ENCODE measurements around the gene FAS.

FAS gene

GRCh38 chr10:88990384-88991160 is at the start of gene FAS:
TSS of gene FAS (plus strand) at chr10:88990798. CDS start at chr10:88990877, 79 bp downstream.
- DNase-seq, result peak; percentile 78

DNA sequence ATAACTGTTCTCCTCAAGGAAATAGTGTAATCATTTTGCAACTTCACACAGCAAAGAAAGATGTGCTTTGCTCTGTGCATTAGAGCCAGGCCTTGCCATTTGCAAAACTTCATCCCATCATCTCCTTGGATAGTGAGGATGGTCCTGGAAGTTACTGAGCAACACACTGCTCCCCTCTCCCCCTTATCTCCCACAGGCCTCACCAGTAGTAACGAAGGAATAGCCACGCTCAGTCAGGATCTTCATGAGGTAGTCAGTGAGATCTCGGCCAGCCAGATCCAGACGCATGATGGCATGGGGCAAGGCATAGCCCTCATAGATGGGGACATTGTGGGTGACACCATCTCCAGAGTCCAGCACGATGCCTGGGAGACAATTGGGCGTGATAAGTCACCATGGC is 49.6 kb upstream of the FAS start:
- DNase-seq, result no peak

- DNase-seq, result no peak
Observed at GRCh38 chr10:88943778-88944177, 46.8 kb upstream of the FAS start.

- DNase-seq, result no peak
Observed at GRCh38 chr10:88944813-88945212, 45.8 kb upstream of the FAS start.

DNA sequence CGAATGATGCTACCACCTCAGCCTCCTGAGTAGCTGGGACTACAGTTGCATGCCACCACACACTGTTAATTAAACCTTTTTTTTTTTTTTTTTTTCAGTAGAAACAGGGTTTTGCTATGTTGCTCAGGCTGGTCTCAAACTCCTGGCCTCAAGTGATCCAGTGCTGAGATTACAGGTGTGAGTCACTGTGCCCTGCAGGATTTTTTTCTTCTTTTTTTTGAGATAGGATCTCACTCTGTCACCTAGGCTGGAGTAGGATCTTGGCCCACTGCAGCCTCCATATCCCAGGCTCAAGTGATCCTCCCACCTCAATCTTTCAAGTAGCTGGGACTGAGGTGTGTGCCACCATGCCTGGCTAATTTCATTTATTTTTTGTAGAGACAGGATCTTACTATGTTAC is 44.4 kb upstream of the FAS start:
- DNase-seq, result no peak

GRCh38 chr10:88946965-88947590 is 43.5 kb upstream of the FAS start:
- DNase-seq, result no peak

DNA sequence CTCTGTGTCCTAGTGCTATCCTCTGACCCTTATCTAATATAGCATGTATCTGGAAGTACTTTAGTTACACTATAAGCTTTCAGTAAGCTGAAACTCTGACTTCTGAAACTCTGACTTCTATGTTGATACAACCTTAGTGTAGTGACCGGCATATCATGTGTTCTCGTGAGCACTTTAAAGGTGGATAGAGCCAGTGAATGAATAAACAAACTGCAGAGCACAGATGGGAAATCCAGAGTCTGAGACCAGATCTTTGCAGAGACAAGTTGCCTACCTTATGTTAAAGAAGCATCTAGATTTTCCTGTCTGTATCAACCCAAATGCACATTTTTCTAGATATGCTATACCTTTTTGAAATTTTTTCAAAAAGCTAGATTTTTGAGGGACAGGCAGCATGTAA is 41.5 kb upstream of the FAS start:
- DNase-seq, result no peak

DNA sequence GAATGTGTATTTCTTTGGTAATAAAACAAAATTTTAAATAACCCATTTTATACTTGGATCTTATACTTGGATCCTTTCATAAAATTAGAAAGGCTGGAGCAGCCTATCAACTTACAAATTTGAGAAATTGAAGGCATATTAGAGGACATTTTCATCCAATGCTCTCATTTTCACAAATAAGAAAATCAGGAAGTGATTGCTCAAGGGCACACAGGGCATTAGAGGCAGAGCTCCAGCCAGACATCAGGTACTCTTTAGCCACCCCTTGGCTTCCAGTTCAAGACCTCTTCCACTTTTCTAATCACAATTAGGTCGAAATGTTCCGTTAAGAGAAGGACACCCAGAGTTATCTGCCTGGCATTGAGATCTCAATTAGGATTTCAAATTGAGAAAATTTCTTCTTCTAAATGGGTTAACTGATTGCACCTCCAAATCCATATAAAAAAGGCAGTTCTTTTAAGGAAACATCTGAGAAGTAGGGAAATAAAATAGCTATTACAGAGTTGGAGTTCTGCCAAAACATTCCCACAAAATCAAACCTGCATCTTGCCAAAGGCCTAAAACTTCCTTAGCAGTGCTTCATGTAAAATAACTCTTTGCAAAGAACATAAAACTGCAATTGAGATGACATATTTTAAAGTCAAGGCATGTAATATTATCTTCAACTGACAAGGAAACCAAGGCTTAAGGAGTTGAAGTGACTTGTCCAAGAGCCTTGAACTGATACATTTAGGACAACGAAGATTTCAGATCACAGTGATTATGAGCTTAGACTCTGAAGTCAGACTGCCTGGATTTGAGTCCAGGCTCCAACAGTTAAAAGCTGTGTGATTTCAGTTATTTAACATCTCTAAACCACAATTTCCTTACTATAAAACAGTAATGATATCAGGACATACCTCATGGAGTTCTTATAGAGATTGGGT is 40.4 kb upstream of the FAS start:
- DNase-seq, result no peak

GRCh38 chr10:88952647-88953111 is 37.9 kb upstream of the FAS start, which contains the start of gene ACTA2:
TSS of gene ACTA2 (minus strand) at chr10:88952773. CDS start at chr10:88948930, 3,843 bp downstream.
- no peak for DNase-seq

DNA sequence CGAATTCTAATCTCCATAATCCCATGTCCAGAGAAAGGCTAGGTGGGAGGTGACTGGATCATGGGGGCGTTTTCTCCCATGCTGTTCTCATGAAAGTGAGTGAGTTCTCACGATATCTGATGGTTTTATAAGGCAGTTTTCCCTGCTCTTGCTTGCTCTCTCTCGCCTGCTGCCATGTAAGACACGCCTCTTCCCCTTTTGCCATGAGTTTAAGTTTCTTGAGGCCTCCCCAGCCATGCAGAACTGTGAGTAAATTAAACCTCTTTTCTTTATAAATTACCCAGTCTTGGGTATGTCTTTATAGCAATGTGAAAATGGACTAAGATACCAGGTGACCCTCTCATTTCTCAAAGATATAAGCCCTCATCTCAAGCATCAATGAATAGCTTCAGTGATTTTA is 36.9 kb upstream of the FAS start:
- DNase-seq, result no peak

GRCh38 chr10:88954458-88955083 is 36.0 kb upstream of the FAS start:
- DNase-seq, result no peak

GRCh38 chr10:88957381-88957780 is 33.2 kb upstream of the FAS start:
- no peak for DNase-seq

DNA sequence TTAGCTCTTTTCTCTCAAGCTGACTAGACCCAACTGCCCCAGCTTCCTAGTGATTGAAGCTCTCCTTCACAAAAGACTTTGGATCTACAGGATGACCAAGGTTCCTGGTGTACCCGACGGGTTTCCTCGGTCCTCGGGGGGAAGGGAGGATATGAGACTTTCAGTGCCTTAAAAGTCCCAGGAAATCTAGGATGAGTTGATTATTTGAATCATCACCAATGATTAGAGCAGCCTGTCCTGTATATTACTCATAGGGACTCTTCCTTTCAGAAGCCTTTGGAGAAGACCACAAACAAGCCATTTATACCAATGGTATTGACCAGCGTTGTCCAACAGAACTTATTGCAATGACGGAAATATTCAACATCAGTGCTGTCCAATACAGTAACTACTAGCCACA is 31.9 kb upstream of the FAS start:
- no peak for DNase-seq

DNA sequence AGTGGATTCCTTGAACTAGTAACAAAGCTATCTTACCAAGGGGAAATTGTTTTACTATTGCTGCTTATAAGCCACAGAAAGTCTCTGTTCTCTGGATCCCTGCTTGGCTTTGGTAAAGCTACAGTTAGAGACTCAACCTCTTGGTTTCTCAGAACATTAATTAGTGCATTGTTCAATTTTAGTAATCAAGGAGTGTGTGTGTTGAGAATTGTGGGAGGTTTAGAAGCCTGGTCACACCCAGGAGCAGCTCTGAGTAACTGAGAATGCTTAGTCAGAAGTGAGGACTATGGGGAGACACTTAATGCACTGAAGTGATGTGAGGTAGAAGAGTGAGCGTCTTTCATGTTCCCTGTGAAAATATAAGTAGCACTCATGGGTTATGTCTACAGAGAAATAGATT is 29.8 kb upstream of the FAS start:
- DNase-seq, result no peak

- DNase-seq, result no peak
Observed at GRCh38 chr10:88961266-88961665, 29.3 kb upstream of the FAS start.

- DNase-seq, result peak; percentile 38
Observed at GRCh38 chr10:88962336-88962735, 28.3 kb upstream of the FAS start.

- no peak for DNase-seq
Observed at GRCh38 chr10:88963318-88963717, 27.3 kb upstream of the FAS start.

DNA sequence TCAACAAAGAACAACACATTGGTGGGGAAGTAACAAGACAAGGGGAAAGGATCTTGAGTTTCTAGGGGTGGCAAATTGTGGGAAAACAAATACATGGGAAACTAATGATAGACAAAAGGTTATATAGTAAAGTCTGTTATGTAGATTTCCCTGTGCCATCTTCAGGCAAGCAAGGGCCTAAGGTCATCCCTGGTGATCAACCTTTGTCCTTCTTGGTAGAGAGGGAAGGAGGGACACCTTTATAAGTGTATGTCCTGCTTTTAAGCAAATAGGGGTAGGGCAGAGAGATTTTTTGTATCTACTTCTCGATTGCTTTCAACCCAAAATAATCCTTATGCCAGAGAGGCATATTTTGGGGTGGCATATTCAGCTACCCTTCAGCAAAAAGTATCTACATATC is 26.2 kb upstream of the FAS start:
- no peak for DNase-seq

DNA sequence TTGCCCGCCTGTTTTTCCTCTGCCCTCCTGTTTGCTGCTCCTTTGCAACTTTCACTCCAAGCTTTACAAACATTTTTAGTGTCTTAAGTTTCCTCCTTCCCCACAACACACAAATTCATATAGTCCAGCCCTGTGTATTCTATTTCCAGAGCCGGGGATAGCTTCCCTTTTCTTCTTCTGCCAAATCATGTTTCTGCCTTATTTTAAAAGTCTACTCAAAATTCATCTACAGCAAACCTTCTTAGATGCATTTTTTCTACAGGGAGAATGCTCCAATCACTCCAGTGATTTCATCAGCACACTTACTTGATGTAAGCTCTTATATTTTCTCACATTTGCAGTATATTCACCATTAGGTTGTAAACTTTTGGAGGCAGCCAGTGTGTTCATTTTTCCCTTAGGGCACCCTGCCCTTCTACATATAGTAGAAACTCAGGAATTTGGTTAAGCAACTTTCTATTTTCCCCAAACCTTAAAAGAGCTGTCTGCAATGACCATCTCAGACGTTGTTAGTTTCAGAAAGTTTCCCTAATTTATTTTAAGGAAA is 25.7 kb upstream of the FAS start:
- no peak for DNase-seq

- no peak for DNase-seq
Observed at GRCh38 chr10:88966797-88967196, 23.8 kb upstream of the FAS start.

DNA sequence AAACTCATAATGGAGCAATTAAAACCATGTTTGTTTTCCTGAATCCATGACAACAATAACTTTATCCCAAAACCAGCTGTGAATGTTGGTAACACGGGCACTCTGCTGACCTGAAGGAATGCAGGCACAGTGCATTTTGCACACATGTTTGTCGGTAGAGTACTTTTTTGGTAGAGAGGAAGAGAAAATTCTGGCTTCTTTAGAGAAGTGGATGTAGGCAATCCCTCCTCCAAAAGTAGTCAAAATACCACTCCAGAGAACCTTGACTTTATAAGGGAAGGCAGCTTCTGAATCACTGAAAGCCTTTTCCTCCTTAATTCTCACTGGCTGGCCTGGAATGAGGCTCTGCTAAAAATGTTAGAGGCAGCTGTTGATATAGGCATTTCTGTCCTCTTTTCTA is 22.2 kb upstream of the FAS start:
- no peak for DNase-seq

GRCh38 chr10:88971221-88972061 is 19.2 kb upstream of the FAS start:
- no peak for DNase-seq

Measured in hematopoietic multipotent progenitor cell treated with erythropoietin and hydrocortisone succinate and interleukin-3 and kit ligand, for 6 days (in vitro differentiated cells).